ENCODE results near the gene SYT2.

The SYT2 gene

GRCh38 chr1:202711949-202712635 lies 1.8 kb upstream of the SYT2 start:
- no peak for DNase-seq (ENCODE audit: extremely low read depth, low read depth)
- TF ChIP-seq CTCF (IDR thresholded peaks at IDR 0.05; ENCODE audit: low read depth, low read length) = no peak

- TF ChIP-seq CTCF (IDR thresholded peaks at IDR 0.05; ENCODE audit: low read depth, low read length) = no peak
- no peak for DNase-seq (ENCODE audit: extremely low read depth, low read depth)
Measured at GRCh38 chr1:202709276-202710041, 795 bp downstream of the SYT2 start.

- TF ChIP-seq CTCF (IDR thresholded peaks at IDR 0.05; ENCODE audit: low read depth, low read length) = no peak
- DNase-seq (ENCODE audit: extremely low read depth, low read depth) = no peak
Measured at GRCh38 chr1:202708456-202709275, 1.6 kb downstream of the SYT2 start.

GRCh38 chr1:202706851-202707250 lies 3.4 kb downstream of the SYT2 start:
- DNase-seq (ENCODE audit: extremely low read depth, low read depth) = no peak
- no peak for TF ChIP-seq CTCF (IDR thresholded peaks at IDR 0.05; ENCODE audit: low read depth, low read length)

- no peak for TF ChIP-seq CTCF (IDR thresholded peaks at IDR 0.05; ENCODE audit: low read depth, low read length)
- no peak for DNase-seq (ENCODE audit: extremely low read depth, low read depth)
Measured at GRCh38 chr1:202704601-202705000, 5.7 kb downstream of the SYT2 start.

GRCh38 chr1:202703191-202703590 lies 7.1 kb downstream of the SYT2 start:
- no peak for DNase-seq (ENCODE audit: extremely low read depth, low read depth)
- no peak for TF ChIP-seq CTCF (IDR thresholded peaks at IDR 0.05; ENCODE audit: low read depth, low read length)
